ENCODE measurements around the gene ENTHD1.

DNA sequence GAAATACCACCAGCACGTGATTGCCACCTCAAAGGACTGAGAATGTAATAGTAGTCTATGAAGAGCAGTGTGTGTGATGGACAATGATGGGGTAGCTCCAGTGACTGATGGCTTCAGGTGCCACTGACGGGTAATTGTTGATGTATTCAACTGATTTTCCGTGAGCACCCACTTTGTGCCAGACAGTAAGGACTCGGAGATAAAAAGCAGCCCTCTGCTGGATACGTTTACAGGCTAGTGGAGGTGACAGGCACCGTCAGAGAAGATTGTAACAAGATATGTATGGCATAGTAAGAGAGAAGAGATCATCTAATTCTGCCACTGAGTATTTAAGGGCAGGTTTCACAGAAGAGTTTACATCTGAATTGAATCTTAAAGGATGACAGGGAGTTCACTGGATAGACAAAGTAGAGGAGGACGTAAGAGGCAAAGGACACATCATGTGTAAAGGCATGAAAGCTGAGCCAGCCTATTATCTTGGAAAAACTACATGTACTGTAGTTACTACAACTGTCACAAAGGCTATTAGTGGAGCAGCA is 1.1 kb upstream of the ENTHD1 start:
- TF ChIP-seq, protein P1, sequence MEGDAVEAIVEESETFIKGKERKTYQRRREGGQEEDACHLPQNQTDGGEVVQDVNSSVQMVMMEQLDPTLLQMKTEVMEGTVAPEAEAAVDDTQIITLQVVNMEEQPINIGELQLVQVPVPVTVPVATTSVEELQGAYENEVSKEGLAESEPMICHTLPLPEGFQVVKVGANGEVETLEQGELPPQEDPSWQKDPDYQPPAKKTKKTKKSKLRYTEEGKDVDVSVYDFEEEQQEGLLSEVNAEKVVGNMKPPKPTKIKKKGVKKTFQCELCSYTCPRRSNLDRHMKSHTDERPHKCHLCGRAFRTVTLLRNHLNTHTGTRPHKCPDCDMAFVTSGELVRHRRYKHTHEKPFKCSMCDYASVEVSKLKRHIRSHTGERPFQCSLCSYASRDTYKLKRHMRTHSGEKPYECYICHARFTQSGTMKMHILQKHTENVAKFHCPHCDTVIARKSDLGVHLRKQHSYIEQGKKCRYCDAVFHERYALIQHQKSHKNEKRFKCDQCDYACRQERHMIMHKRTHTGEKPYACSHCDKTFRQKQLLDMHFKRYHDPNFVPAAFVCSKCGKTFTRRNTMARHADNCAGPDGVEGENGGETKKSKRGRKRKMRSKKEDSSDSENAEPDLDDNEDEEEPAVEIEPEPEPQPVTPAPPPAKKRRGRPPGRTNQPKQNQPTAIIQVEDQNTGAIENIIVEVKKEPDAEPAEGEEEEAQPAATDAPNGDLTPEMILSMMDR (IDR thresholded peaks at IDR 0.05 in 2 of 3, conservative IDR thresholded peaks at IDR 0.05 in 1 of 3; ENCODE audit: control insufficient read depth in 2 of 3, extremely low read depth in 1 of 3, insufficient read depth in 1 of 3, low read depth in 3 of 3, low read length in 3 of 3), result no peak
- TF ChIP-seq, protein P2, sequence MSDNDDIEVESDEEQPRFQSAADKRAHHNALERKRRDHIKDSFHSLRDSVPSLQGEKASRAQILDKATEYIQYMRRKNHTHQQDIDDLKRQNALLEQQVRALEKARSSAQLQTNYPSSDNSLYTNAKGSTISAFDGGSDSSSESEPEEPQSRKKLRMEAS (IDR thresholded peaks at IDR 0.05; ENCODE audit: low read depth, low read length), result no peak
- TF ChIP-seq PAX5 (IDR thresholded peaks at IDR 0.05; ENCODE audit: borderline replicate concordance, low read depth, low read length) (no peak), SREBF1 (IDR thresholded peaks at IDR 0.05; ENCODE audit: low read length) (no peak), MEF2A (IDR thresholded peaks at IDR 0.05; ENCODE audit: insufficient read depth, low read depth, low read length) (no peak)

All from GM12878 (cell line).